OCI-LY3 (cell line): ENCODE data around the gene CCL16.
A peak's percentile ranks its signal among the peaks of the same experiment; 100 is the strongest.
"Not testable (repeated sequence)": the region's sequence is repeated elsewhere in the genome, so short reads cannot be mapped to it uniquely, and the experiment has no call there.

Experiments
- H2AFZ ChIP-seq: fragments of 200-600, 300-600 bp; shearing (Covaris generic); 2 replicates; pipeline ENCODE4 v1.6.0; 2014; ENCODE audit warnings: antibody characterized with exemption, low read depth, low read length
- H3K27ac ChIP-seq: fragments of 200-600, 300-600 bp; sonication (generic); 2 replicates; pipeline ENCODE4 v1.5.1; 2014; ENCODE audit warnings: mild to moderate bottlenecking, low read length, moderate library complexity, mixed read lengths
- H3K27me3 ChIP-seq: fragments of 200-600, 300-600 bp; sonication (generic); 2 replicates; pipeline ENCODE4 v1.6.1; 2014; ENCODE audit warnings: low read depth, low read length, mixed read lengths
- H3K36me3 ChIP-seq: fragments of 200-600, 300-600 bp; sonication (generic); replicated peaks from 2 replicates; pipeline ENCODE3; 2014; ENCODE audit warnings: low read depth, low read length, mixed read lengths
- H3K4me1 ChIP-seq: fragments of 300-600, 200-600 bp; sonication (generic); 2 replicates; pipeline ENCODE4 v1.6.1; 2014; ENCODE audit warnings: low read length, mixed read lengths
- H3K4me2 ChIP-seq: fragments of 200-600, 300-600 bp; sonication (generic); 2 replicates; pipeline ENCODE4 v1.6.1; 2014; ENCODE audit warnings: low read length, mixed read lengths
- H3K4me3 ChIP-seq: fragments of 300-600, 200-600 bp; sonication (generic); 2 replicates; pipeline ENCODE4 v1.5.1; 2014; ENCODE audit warnings: antibody characterized with exemption, mild to moderate bottlenecking, low read length, moderate library complexity
- H3K79me2 ChIP-seq: fragments of 300-600, 200-600 bp; shearing (Covaris generic); 2 replicates; pipeline ENCODE4 v1.6.1; 2014; ENCODE audit warnings: mild to moderate bottlenecking, low read length, mixed read lengths
- H3K9ac ChIP-seq: fragments of 300-600, 200-600 bp; shearing (Covaris generic); 2 replicates; pipeline ENCODE4 v1.6.0; 2014; ENCODE audit warnings: mild to moderate bottlenecking, low read length, moderate library complexity
- H3K9me3 ChIP-seq: fragments of 200-600, 300-600 bp; shearing (Covaris generic); 2 replicates; pipeline ENCODE4 v1.6.1; 2014; ENCODE audit warnings: low read length, mixed read lengths; ENCODE audit not compliant: insufficient read depth
- H4K20me1 ChIP-seq: fragments of 200-600, 300-600 bp; sonication (generic); 2 replicates; pipeline ENCODE4 v1.6.1; 2016; ENCODE audit warnings: low read length, mixed read lengths; ENCODE audit not compliant: insufficient read depth
- EZH2phosphoT487 ChIP-seq: fragments of 200-600 bp; shearing (Covaris generic); IDR thresholded peaks from 2 replicates; pipeline ENCODE4 v1.6.1; 2018; ENCODE audit warnings: antibody characterized with exemption, mixed run types, low read depth
- TF ChIP-seq, protein P1 (sequence below): fragments of 200-600, 300-600 bp; sonication (generic); IDR thresholded peaks from 2 replicates; pipeline ENCODE4 v1.5.1; 2014; ENCODE audit warnings: antibody characterized with exemption, low read length, low read depth

Gene CCL16

DNA sequence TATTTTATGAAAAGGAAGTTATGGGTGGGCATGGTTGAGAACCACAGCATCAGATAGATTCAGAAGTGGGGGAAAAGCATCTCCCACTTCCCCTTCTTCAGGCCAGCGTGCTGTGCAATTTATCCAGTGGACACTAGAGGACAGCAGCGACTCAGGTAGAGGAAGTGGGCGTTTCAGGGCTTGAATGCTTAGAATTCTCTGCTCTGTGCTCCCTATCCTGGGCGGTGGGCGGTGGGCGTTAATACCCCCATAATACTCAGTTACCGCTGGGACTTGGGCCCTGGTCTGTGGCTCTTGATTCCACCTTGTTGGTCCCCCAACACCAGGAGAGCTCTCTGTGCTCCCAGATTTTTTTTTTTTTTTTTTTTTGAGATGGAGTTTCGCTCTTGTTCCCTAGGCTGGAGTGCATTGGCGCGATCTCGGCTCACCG lies 34.1 kb downstream of the CCL16 start:
- Histone ChIP-seq H3K9me3 (no peaks in the 10 kb centered on the region), H3K4me1 (peaks cover 16% of the 10 kb centered on the region), H2AFZ (peak overlapping the region; percentile 94), H3K27me3 (no peaks in the 10 kb centered on the region), H3K4me3 (peak overlapping the region; percentile 85), H3K27ac (no peak overlapping the region), H4K20me1 (no peaks in the 10 kb centered on the region), H3K9ac (peak overlapping the region; percentile 67), H3K36me3 (no peaks in the 10 kb centered on the region), H3K4me2 (peak overlapping the region; percentile 93), H3K79me2 (no peaks in the 10 kb centered on the region)
- TF ChIP-seq, protein P1, sequence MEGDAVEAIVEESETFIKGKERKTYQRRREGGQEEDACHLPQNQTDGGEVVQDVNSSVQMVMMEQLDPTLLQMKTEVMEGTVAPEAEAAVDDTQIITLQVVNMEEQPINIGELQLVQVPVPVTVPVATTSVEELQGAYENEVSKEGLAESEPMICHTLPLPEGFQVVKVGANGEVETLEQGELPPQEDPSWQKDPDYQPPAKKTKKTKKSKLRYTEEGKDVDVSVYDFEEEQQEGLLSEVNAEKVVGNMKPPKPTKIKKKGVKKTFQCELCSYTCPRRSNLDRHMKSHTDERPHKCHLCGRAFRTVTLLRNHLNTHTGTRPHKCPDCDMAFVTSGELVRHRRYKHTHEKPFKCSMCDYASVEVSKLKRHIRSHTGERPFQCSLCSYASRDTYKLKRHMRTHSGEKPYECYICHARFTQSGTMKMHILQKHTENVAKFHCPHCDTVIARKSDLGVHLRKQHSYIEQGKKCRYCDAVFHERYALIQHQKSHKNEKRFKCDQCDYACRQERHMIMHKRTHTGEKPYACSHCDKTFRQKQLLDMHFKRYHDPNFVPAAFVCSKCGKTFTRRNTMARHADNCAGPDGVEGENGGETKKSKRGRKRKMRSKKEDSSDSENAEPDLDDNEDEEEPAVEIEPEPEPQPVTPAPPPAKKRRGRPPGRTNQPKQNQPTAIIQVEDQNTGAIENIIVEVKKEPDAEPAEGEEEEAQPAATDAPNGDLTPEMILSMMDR, result peak; percentile 76
- no peak for TF ChIP-seq EZH2phosphoT487

DNA sequence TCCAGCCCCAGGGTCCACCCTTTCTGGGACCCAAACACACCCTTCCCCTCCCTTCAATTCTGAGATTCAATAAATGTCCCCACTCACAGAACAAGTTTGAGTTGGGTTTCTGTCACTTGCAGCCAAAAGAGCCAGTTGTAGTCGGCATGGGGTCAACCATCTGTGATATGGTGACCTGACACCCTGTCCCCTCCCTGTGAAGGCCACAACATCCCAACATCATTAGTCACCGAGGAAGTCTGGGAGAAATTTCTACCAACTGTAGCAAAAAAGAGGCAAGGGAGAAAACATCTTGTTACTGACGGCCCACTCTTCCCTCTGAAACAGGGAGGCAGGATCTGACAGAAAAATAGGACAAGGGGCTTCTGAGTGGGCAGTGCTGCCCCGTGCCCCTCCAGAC lies 37.1 kb downstream of the CCL16 start:
- Histone ChIP-seq H3K4me2 (no peak overlapping the region), H3K9ac (no peak overlapping the region), H3K27me3 (no peaks in the 10 kb centered on the region), H3K27ac (no peak overlapping the region), H3K9me3 (no peaks in the 10 kb centered on the region), H3K79me2 (no peaks in the 10 kb centered on the region), H3K36me3 (no peaks in the 10 kb centered on the region), H4K20me1 (no peaks in the 10 kb centered on the region), H3K4me1 (peaks cover 5% of the 10 kb centered on the region), H2AFZ (no peak overlapping the region), H3K4me3 (no peak overlapping the region)
- TF ChIP-seq EZH2phosphoT487, result no peak
- TF ChIP-seq, protein P1, result no peak

DNA sequence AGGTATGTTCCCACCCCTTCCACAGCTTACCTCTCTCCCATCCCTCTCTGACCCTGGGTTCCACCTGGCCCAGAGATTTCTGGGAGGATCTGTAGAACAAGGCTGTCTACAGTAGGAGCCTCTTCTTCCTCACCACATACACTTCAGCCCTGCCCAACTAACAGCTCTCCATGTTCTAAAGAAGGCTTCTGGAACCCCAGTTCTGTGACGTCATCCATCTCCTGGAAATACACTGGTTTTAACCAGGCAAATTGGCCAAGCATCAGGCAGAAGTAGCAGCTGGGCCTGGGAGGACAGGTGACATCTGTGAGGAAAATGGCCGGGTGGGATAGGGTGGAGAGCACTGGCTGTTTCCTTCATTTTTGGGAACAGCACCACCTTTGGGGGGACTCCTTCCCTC lies 37.8 kb downstream of the CCL16 start, which contains the start of gene LYZL6:
Gene LYZL6 (minus strand): TSS at position 177 of the 400 bp plus-strand sequence. CDS start 4,357 bp downstream, outside the sequence.
- no peaks in the 10 kb centered on the region for H3K9me3 ChIP-seq
- no peak for TF ChIP-seq EZH2phosphoT487
- TF ChIP-seq, protein P1, result no peak
- H3K36me3 ChIP-seq, result no peaks in the 10 kb centered on the region
- no peak within 1 kb of the TSS for H3K9ac ChIP-seq
- H3K4me2 ChIP-seq, result no peak within 1 kb of the TSS
- H3K27me3 ChIP-seq, result no peaks in the 10 kb centered on the region
- H3K4me3 ChIP-seq, result no peak within 1 kb of the TSS
- no peaks in the 10 kb centered on the region for H3K79me2 ChIP-seq
- no peak within 1 kb of the TSS for H2AFZ ChIP-seq
- no peaks in the 10 kb centered on the region for H4K20me1 ChIP-seq
- peaks cover 4% of the 10 kb centered on the region; the same call in 1 of the 2 replicates for H3K4me1 ChIP-seq
- H3K27ac ChIP-seq, result no peak within 1 kb of the TSS

DNA sequence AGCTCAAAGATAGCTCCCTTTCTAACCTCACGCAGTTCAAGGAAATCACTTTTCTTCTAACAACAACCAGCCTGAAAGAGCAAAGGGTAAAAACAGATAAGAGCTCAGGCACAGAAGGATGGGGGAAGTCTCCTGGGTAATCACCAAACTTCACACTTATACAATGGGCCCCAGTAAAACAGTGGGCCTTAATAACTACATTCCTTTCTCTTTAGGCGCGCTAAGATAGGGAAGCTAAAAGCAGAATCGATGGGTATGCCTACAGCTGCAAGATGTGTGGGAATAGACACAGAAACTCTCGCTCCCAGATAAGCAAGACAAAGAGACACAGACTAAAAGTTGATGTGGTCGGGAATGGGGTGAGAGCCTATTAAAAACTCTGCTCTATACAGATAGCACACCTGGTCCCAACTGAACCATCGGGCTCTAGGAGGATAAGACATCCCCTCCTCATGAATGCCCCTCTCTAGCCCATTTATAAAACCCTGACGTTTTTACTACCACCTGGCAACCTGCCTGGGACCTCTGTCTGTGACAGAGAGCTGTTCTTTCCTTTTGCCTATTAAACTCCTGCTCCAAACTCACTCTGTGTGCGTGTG lies 38.6 kb downstream of the CCL16 start:
- no peaks in the 10 kb centered on the region for H3K36me3 ChIP-seq
- H3K27me3 ChIP-seq, result no peaks in the 10 kb centered on the region
- H3K4me2 ChIP-seq, result no peak overlapping the region
- H3K9ac ChIP-seq, result no peak overlapping the region
- TF ChIP-seq EZH2phosphoT487, result no peak
- TF ChIP-seq, protein P1, result no peak
- peaks cover 4% of the 10 kb centered on the region; the same call in 1 of the 2 replicates for H3K4me1 ChIP-seq
- no peak overlapping the region for H3K4me3 ChIP-seq
- H3K79me2 ChIP-seq, result no peaks in the 10 kb centered on the region
- H3K27ac ChIP-seq, result no peak overlapping the region
- H2AFZ ChIP-seq, result no peak overlapping the region
- no peaks in the 10 kb centered on the region for H4K20me1 ChIP-seq
- no peaks in the 10 kb centered on the region for H3K9me3 ChIP-seq

DNA sequence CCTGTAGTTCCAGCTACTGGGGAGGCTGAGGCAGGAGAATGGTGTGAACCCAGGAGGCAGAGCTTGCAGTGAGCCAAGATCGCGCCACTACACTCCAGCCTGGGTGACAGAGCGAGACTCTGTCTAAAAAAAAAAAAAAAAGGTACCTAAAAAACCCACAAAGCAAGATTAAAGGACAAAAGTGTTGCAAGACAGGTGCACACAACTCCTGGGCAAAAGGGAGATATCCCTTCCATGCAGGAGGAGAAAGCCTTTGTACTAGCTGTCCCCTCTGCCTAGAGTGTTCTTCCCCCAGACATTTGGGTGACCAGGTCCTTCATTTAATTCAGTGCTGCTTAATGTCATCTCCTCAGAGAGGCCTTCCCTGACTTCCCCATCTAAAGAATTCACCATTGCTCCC lies 42.8 kb downstream of the CCL16 start:
- H4K20me1 ChIP-seq, H2AFZ ChIP-seq, H3K36me3 ChIP-seq, H3K27ac ChIP-seq, H3K4me1 ChIP-seq, H3K4me2 ChIP-seq, H3K79me2 ChIP-seq, H3K9ac ChIP-seq, H3K9me3 ChIP-seq, H3K27me3 ChIP-seq, H3K4me3 ChIP-seq: not testable (repeated sequence)
